ENCODE measurements around the gene ALK. TPM values are rescaled to one million over a fixed set of nuclear protein-coding genes. Genes with fewer than 3 reads are reported as not detected.
"Not testable (repeated sequence)": the region's sequence is repeated elsewhere in the genome, so short reads cannot be mapped to it uniquely, and the experiment has no call there.

The ALK gene
- total RNA-seq, 6 donors from 2014 or later: 0.17 to 2.1 (median 0.35) TPM

- H3K27ac ChIP-seq: no peak overlapping the region
- H3K36me3 ChIP-seq: no peaks in the 10 kb centered on the region
- no peaks in the 10 kb centered on the region for H3K27me3 ChIP-seq
- WGBS, 2 donors: 81 to 88% methylated on average over 6 of the region's 6 CpGs
- H3K4me1 ChIP-seq: peaks cover 0 to 8% (median 2%) of the 10 kb centered on the region in 4 donors
- ATAC-seq (ENCODE audit: low FRiP score in 2 of 2): no peak
- H3K9me3 ChIP-seq: no peaks in the 10 kb centered on the region
- no peak for DNase-seq
- TF ChIP-seq CTCF (IDR thresholded peaks at IDR 0.05) (no peak), POLR2AphosphoS5 (IDR thresholded peaks at IDR 0.05) (no peak), EP300 (IDR thresholded peaks at IDR 0.05) (no peak), POLR2A (IDR thresholded peaks at IDR 0.05) (no peak)
- H3K4me3 ChIP-seq: no peak overlapping the region
Observed at GRCh38 chr2:29751390-29751789, 170.0 kb downstream of the ALK start.

GRCh38 chr2:29750463-29750862 lies 170.9 kb downstream of the ALK start:
- 76 to 81% methylated on average over 3 of the region's 3 CpGs for WGBS, 2 donors

GRCh38 chr2:29749843-29750242 lies 171.5 kb downstream of the ALK start:
- H3K4me1 ChIP-seq: peaks cover 0 to 8% (median 2%) of the 10 kb centered on the region in 4 donors
- H3K9me3 ChIP-seq: no peaks in the 10 kb centered on the region
- H3K4me3 ChIP-seq: no peak overlapping the region
- no peaks in the 10 kb centered on the region for H3K36me3 ChIP-seq
- H3K27ac ChIP-seq: no peak overlapping the region
- no peak for TF ChIP-seq POLR2A (IDR thresholded peaks at IDR 0.05)
- TF ChIP-seq EP300 (IDR thresholded peaks at IDR 0.05): peak in 1 of 4 donors; percentile 14
- TF ChIP-seq CTCF (IDR thresholded peaks at IDR 0.05): no peak
- TF ChIP-seq POLR2AphosphoS5 (IDR thresholded peaks at IDR 0.05): peak in 1 of 2 donors; percentile 41
- ATAC-seq (ENCODE audit: low FRiP score in 2 of 2): no peak
- WGBS, 2 donors: 69 to 84% methylated on average over 5 of the region's 5 CpGs
- peak in 1 of 2 donors; percentile 67 for DNase-seq
- H3K27me3 ChIP-seq: no peaks in the 10 kb centered on the region

More at GRCh38 chr2:29750463-29750862, 170.9 kb downstream of the ALK start:
- not testable (repeated sequence) for H3K27me3 ChIP-seq; H3K36me3 ChIP-seq; H3K9me3 ChIP-seq; H3K4me1 ChIP-seq; DNase-seq; H3K27ac ChIP-seq; H3K4me3 ChIP-seq; ATAC-seq (ENCODE audit: low FRiP score in 2 of 2)

- 46 to 75% methylated on average over 1 of the region's 1 CpG for WGBS, 2 donors
- DNase-seq: no peak
- Histone ChIP-seq H3K27me3 (no peaks in the 10 kb centered on the region), H3K36me3 (no peaks in the 10 kb centered on the region), H3K27ac (no peak overlapping the region), H3K9me3 (no peaks in the 10 kb centered on the region), H3K4me1 (peaks cover 0 to 8% (median 2%) of the 10 kb centered on the region in 4 donors), H3K4me3 (no peak overlapping the region)
- TF ChIP-seq EP300 (IDR thresholded peaks at IDR 0.05) (no peak), POLR2A (IDR thresholded peaks at IDR 0.05) (no peak), CTCF (IDR thresholded peaks at IDR 0.05) (no peak), POLR2AphosphoS5 (IDR thresholded peaks at IDR 0.05) (no peak)
- ATAC-seq (ENCODE audit: low FRiP score in 2 of 2): no peak
Observed at GRCh38 chr2:29749041-29749440, 172.3 kb downstream of the ALK start.

- peak; percentile 41 to 79 for ATAC-seq (ENCODE audit: low FRiP score in 2 of 2)
- DNase-seq: peak in 1 of 2 donors; percentile 44
- TF ChIP-seq POLR2AphosphoS5 (IDR thresholded peaks at IDR 0.05) (peak; percentile 22 to 39), EP300 (IDR thresholded peaks at IDR 0.05) (peak in 1 of 4 donors; percentile 91), CTCF (IDR thresholded peaks at IDR 0.05) (no peak), POLR2A (IDR thresholded peaks at IDR 0.05) (no peak)
- no peaks in the 10 kb centered on the region for H3K27me3 ChIP-seq
- WGBS, 2 donors: 58 to 60% methylated on average over 3 of the region's 3 CpGs
- no peaks in the 10 kb centered on the region for H3K9me3 ChIP-seq
- peaks cover 0 to 8% (median 2%) of the 10 kb centered on the region in 4 donors for H3K4me1 ChIP-seq
- no peaks in the 10 kb centered on the region for H3K36me3 ChIP-seq
- no peak overlapping the region for H3K27ac ChIP-seq
- H3K4me3 ChIP-seq: no peak overlapping the region
Observed at GRCh38 chr2:29747786-29748470, 173.5 kb downstream of the ALK start.
